H1 (cell line): ENCODE data around the gene LPP. TPM values are rescaled to one million over a fixed set of nuclear protein-coding genes. Genes with fewer than 3 reads are reported as not detected.

Experiments used
- CHD1 ChIP-seq: IDR thresholded peaks from 2 replicates; pipeline ENCODE4 v1.6.1; 2012; ENCODE audit warnings: low read depth, low read length, improper control_type of control experiment
- CTBP2 ChIP-seq: IDR thresholded peaks from 2 replicates; pipeline ENCODE4 v1.7.0; 2011; ENCODE audit warnings: borderline replicate concordance, mild to moderate bottlenecking, moderate library complexity, mixed read lengths, low read length; ENCODE audit not compliant: insufficient read depth, insufficient read length
- POU5F1 ChIP-seq: IDR thresholded peaks from 2 replicates; pipeline ENCODE4 v1.6.1; 2011; ENCODE audit warnings: low read depth, mild to moderate bottlenecking, low read length, moderate library complexity
- RNF2 ChIP-seq: fragments of 200-900, 300-1000 bp; sonication (generic); IDR thresholded peaks from 2 replicates; pipeline ENCODE4 v1.7.1; 2016; ENCODE audit warnings: borderline replicate concordance, low read depth, mild to moderate bottlenecking, antibody characterized with exemption, low read length; ENCODE audit not compliant: poor library complexity, severe bottlenecking; ENCODE audit errors: missing control alignments
- SIX5 ChIP-seq: IDR thresholded peaks from 2 replicates; pipeline ENCODE4 v1.6.1; 2011; ENCODE audit warnings: mild to moderate bottlenecking, low read depth, low read length
- polyA plus RNA-seq, 7 experiments: library from polyadenylated mRNA; depleted of rRNA in 3 of 7; stranded (reverse) in 5 of 7; unstranded in 2 of 7; fragments of >200 nt in 5 of 7; fragments of 200-250 nt in 2 of 7; gene quantifications; 1 replicate in 5 of 7; 2 replicates in 1 of 7; 4 replicates in 1 of 7; pipeline versions ENCODE4 v1.2.1 to v1.2.3, GENCODE V29; 2011 to 2013; ENCODE audit warnings: missing spikeins in 2 of 7, mixed read lengths in 2 of 7
- total RNA-seq: library from RNA; stranded (reverse); fragmentation: NEBNext Ultra II Directional; extraction: Animal tissue kit (Norgen Biotek cat#: 25700); gene quantifications from 2 replicates; pipeline ENCODE4 v1.2.1, GENCODE V29; 2021

LPP gene
- total and polyA plus RNA-seq, 2 of the 8 experiments (the other 6 are each of a cell fraction or from before 2014, with no cell fraction given): 10.0 to 53.3 TPM

- TF ChIP-seq POU5F1 (no peak), CHD1 (no peak), RNF2 (no peak), CTBP2 (no peak), SIX5 (no peak)
- TF ChIP-seq, all 59 proteins: peak for 0
Observed at GRCh38 chr3:188842639-188843038, 688.7 kb downstream of the LPP start (continued).
